AG10803 (cell line): ENCODE data around the gene C12orf50.
A peak's percentile ranks its signal among the peaks of the same experiment; 100 is the strongest.

Experiments
- DNase-seq: peaks from one replicate; pipeline ENCODE4 v3.0.0; 2010; ENCODE audit warnings: low read depth
- H3K4me3 ChIP-seq: 2 replicates; pipeline ENCODE4 v1.5.1; 2011; ENCODE audit warnings: mild to moderate bottlenecking, low read length, control low read depth
- TF ChIP-seq, protein P1 (sequence below): conservative IDR thresholded peaks from 2 replicates; pipeline ENCODE4 v1.5.1; 2011; ENCODE audit warnings: mild to moderate bottlenecking, low read length, control low read depth, inconsistent platforms

C12orf50 gene

GRCh38 chr12:87933991-87934390 is 95.2 kb downstream of the C12orf50 start:
- H3K4me3 ChIP-seq = no peak overlapping the region
- no peak for DNase-seq
- TF ChIP-seq, protein P1, sequence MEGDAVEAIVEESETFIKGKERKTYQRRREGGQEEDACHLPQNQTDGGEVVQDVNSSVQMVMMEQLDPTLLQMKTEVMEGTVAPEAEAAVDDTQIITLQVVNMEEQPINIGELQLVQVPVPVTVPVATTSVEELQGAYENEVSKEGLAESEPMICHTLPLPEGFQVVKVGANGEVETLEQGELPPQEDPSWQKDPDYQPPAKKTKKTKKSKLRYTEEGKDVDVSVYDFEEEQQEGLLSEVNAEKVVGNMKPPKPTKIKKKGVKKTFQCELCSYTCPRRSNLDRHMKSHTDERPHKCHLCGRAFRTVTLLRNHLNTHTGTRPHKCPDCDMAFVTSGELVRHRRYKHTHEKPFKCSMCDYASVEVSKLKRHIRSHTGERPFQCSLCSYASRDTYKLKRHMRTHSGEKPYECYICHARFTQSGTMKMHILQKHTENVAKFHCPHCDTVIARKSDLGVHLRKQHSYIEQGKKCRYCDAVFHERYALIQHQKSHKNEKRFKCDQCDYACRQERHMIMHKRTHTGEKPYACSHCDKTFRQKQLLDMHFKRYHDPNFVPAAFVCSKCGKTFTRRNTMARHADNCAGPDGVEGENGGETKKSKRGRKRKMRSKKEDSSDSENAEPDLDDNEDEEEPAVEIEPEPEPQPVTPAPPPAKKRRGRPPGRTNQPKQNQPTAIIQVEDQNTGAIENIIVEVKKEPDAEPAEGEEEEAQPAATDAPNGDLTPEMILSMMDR = no peak

DNA sequence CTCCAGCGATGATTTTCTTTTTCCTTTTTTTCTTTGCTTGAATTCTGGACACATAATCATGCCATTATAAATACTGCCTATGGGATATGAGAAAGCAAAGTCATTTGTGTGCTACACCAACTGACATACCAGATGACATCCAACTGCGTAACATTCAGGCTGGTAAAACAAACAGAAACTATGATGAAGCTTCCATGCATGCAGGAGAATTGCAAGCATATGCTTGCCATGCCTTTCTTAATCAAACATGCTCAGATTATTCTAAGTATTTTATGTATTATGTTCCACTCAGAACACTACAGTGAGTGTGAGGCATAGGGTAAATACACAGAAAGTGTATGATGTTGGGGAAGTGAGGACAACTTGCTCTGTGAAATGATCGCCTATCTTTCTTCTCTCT is 97.4 kb downstream of the C12orf50 start:
- H3K4me3 ChIP-seq = no peak overlapping the region
- DNase-seq = peak; percentile 4
- TF ChIP-seq, protein P1 = no peak

DNA sequence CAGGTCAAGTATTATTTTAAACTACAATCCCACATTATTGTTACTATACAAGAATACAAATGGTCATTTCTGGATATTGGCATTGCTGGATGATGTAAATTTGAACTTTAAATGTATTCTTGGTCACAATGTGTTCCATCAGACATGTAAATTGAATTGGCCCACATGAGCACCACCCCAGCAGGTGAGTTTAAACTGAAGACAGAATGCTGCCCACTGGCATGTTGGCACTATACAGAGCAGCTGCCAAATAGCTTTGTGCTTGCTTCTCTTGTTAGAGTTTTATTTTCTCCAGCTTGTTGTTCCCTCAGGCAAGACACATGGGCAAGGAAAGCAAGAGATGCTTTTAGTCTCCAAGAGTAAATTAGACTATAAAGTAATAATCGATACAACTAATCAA is 98.6 kb downstream of the C12orf50 start:
- H3K4me3 ChIP-seq = no peak overlapping the region
- no peak for DNase-seq
- TF ChIP-seq, protein P1 = no peak
